Renal cortex interstitium (tissue), 11 donors: ENCODE results near the gene POMP. TPM values are rescaled to one million over a fixed set of nuclear protein-coding genes. Genes with fewer than 3 reads are reported as not detected.

Experiments
- DNase-seq, 11 donors: peaks; one replicate each; pipeline ENCODE4 v3.0.0-alpha.2; 2013; ENCODE audit warnings: low read depth in 9 of 11, low spot score in 4 of 11; ENCODE audit errors: extremely low read depth in 1 of 11
- polyA plus RNA-seq, 3 donors: library from polyadenylated mRNA; unstranded; fragments of 120-200 nt; gene quantifications; one replicate each; pipeline ENCODE4 v1.2.1, GENCODE V29; 2013; ENCODE audit not compliant: insufficient read length in 3 of 3

The POMP gene
- polyA plus RNA-seq, 3 donors: 76.1 to 111 (median 91.2) TPM

DNA sequence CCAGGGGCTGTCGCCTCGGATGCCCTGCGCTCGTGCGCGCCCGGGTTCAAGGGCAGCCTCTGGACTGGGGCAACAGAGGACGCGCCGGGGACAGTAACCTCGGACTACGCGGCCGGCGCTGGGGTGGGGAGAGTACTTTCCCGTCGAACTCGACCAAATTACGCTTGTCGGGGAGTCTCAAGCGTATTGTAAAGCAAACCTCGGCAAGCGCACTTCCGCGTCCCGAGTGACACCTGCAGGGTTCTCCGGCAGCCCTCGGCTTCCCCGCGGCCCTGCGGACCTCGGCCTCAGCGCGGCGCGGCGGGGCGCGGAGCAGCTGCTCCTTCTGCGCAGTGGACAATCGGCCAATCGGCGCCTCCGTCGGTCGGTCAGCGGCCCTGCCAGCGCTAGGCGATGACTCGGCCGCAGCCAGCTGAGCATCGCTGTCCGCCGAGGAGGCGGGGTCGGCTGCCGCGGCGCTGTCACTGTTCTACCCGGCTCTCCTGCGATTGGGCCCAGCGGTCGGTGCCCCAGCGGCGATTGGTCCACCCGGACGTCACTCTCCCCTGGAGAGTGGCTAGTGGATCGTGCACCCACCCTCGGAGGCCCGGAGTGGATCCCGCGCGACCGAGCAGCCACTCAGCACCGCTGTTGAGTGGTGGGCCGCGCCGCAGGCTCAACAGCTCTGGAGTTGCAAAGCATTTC is 59.8 kb downstream of the POMP start, which contains the start of gene SLC46A3:
Gene SLC46A3 (minus strand): TSS at position 428 of the 684 bp plus-strand sequence. CDS start 972 bp downstream, outside the sequence.
- DNase-seq: peak; percentile 81 to 93 (median 90)

GRCh38 chr13:28719227-28720055 is 60.5 kb downstream of the POMP start:
- DNase-seq: peak in 1 of 11 donors; percentile 23

GRCh38 chr13:28723806-28724205 is 64.9 kb downstream of the POMP start:
- no peak for DNase-seq

DNA sequence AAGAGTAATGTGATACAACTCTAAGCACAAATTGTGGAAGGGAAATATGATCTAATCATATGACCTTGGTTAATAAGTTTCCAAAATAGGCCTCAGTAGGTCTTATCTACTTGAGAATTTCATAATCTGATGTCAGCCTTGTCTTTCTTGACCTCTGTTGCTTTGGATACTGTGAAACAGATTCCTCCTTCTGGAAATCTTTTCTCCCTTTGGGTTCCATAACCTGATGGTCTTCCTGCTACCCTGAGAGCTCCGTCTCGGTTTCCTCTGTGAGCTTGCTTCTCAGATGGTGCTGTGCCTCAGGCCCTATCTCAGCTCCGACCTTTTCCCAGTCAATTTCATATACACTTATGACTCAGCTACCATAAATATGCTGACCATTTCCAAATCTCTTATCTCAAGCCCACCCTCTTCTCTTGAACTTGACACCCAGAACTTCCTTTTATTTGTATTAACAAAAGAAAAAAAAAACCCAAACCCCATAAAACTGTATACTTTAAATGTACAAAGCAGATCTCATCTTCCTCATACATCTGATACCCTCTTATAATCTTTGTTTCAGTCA is 66.2 kb downstream of the POMP start:
- no peak for DNase-seq

Other genes starting within 250 kb of the POMP start
- gene FLT1, start 164.0 kb upstream of the POMP start, polyA plus RNA-seq: 10 to 100 TPM; 39.1 to 52.1 (median 40.4) TPM
- gene SLC46A3, start 59.8 kb downstream of the POMP start, polyA plus RNA-seq: 1 to 10 TPM; 2.2 to 2.8 (median 2.6) TPM
- gene MTUS2, start 161.2 kb downstream of the POMP start, polyA plus RNA-seq: under 1 TPM; 0.48 to 0.99 (median 0.67) TPM